GM18873 (cell line): ENCODE measurements around the gene FRMD8.

Source experiments
- ATAC-seq: cut with Tn5 transposase; IDR thresholded peaks from one replicate; pipeline ENCODE4 v1.9.1; 2021; ENCODE audit warnings: mild to moderate bottlenecking, moderate library complexity, moderate number of reproducible peaks; ENCODE audit not compliant: unreplicated experiment, low FRiP score

Gene FRMD8

GRCh38 chr11:65375012-65375411 lies 11.4 kb upstream of the FRMD8 start:
- no peak for ATAC-seq

DNA sequence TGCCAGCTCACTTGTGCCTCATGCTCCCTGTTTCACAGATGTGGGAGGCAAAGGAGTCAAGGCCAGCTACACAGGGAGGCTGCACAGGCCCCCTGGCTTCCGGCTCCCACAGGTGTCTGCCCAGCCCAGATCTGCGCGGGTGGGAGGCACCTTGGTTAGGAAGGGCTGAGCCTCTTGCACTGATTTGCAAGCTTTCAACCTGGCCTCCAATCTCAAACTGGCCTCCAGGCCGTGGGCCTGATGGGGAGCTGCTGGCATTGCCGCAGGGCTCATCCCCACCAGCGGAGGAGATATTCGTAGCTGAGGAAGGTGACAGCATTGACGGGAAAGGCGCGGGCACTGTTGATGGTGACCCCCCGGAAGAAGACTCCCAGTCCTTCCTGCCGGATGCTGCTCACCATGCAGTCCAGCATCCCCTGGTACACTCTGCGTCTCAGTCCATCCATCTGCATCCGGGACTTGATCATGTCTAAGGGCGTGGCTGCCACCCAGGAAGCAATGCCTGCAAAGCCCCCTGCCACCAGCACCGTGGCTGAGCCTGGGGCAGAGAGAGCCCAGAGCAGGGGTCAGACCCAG lies 10.2 kb upstream of the FRMD8 start:
- no peak for ATAC-seq

- no peak for ATAC-seq
These were observed 9.4 kb upstream of the FRMD8 start for GRCh38 chr11:65377036-65377435.

- no peak for ATAC-seq
These were observed 8.7 kb upstream of the FRMD8 start for GRCh38 chr11:65377777-65378176.

DNA sequence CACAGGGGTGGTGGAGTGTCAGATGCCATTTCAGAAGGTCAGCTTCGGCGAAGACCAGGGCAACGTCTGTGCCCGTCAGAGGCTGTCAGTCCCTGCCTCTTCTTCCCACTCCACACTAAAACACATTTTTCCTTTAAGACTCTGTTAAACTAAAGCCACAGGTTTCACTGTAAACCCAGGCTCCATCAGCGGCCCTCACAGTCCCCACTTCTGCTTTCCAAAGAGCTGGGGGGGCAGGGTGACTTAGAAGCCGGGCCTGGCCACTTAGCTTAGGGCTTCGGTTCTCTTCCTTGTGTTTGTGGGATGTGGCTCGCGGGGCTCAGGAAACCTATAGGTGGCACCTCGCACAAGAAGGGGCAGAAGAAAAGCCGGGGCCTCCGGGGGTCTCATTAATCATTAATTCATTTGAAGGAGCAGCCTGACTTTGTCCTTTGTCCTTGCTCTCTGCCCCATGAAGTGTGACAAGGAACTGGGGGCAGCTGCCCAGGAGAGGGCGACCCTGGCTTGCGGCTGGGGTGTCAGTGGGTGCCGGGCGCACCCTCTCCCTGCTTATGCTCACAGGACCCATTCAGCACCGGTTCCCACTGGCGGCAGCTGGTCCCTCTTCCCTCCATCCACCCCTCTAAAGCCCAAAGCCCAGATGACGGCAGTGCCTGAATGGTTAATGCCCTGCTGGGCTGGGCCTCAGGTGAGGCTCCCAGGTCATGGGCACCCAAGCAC lies 8.1 kb upstream of the FRMD8 start:
- no peak for ATAC-seq

GRCh38 chr11:65378928-65379638 lies 7.4 kb upstream of the FRMD8 start:
- ATAC-seq, result no peak

DNA sequence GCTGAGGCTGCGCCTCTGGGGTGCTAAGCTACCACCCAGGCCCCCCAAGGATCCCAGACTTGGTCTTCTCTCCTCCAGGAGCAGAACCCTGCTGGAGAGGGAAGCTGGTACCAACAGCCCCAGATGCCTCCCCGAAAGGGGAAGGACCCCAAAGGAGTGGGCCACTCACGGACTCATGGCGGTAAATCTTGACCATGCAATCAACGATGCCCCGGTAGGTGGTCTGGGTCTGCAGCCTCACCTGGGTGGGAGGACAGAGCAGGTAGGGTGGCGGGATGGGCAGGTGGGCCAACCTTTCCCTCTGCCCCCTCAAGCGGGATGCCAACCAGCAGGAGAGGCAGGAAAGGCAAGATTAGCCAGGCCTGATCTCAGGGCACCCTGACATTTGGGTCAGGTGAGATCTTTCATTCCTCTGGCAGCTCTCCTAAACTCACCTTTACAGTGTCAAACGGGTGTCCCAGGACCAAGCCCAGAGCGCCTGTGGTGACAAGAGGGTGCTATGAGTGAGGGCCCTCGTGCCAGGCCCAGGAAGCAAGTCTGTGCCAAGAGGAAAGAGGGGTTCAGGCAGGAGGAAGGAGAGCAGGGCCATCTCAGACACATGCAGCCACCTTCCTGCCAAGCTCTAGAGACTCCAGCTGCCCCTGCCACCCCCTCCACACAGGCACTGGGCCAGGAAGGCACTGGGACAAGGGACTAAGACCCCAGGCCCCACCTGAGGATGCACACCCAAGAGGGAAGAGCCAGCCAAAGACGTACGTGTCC lies 6.6 kb upstream of the FRMD8 start:
- ATAC-seq, result no peak

GRCh38 chr11:65380460-65381119 lies 5.8 kb upstream of the FRMD8 start:
- ATAC-seq, result no peak

DNA sequence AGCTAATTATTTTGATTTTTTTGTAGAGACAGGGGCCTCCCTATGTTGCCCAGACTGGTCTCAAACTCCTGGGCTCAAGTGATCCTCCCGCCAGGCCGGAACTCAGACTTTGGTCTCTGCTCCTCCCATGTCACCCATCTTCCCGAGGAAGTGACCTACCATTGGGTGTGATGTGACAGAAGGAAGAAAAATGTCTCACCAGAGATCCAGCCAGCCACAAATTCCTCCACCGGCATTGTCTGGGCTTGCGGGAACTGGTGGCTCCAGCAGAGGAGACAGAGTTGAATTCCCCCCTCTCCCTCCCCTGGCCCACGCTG lies 4.8 kb upstream of the FRMD8 start:
- ATAC-seq, result no peak

GRCh38 chr11:65382033-65382803 lies 4.2 kb upstream of the FRMD8 start, which contains the start of gene SLC25A45:
Gene SLC25A45 (minus strand): TSS chr11:65382646. CDS start chr11:65381951, 695 bp downstream.
- ATAC-seq, result peak; percentile 66

DNA sequence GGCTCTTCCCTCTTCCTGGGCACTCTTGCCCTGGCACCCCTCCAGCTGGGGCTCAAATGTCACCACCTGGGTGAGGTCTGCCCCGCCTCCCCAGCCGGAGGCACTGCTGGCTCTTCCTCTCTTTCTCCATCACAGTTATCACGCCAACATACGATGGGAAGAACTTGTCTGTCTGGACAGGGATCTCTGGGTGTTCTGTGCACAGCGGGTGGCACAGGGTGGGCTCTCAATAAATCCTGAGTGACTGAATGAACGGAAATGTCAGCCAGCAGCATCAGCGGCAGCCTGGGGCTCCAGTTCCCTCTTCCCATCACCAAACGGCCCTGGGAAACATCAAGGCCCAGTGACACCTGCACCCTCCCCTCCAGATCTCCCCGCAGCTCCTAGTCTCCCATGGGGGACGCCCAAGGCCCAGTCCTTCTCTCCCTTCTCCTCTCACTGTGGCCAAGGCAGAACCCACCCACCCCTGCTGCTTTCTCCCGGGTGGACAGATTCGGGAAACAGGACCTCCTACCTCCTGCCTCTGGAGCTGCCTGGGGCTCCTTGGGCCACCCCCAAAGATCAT lies 3.6 kb upstream of the FRMD8 start:
- no peak for ATAC-seq

DNA sequence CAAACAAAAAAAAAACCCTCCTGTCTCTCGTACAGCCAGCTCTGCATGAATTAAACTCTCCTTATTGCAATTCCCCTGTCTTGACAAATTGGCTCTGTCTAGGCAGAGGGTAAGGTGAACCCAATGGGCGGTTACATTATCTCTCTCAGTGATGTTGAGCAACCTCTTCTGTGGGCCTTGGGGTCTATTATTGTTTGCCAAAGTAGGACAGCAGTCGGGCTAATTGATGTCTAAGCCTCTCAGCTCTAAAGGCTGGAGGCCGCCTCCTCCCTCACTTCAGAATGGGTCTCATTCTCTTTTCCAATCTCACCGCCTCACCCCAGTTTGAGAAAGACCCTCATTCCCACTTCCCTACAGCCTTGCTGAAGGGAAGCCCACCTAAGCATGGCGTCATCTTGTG lies 2.7 kb upstream of the FRMD8 start:
- no peak for ATAC-seq

- ATAC-seq, result no peak
These were observed 2.0 kb upstream of the FRMD8 start for GRCh38 chr11:65384301-65384889.

DNA sequence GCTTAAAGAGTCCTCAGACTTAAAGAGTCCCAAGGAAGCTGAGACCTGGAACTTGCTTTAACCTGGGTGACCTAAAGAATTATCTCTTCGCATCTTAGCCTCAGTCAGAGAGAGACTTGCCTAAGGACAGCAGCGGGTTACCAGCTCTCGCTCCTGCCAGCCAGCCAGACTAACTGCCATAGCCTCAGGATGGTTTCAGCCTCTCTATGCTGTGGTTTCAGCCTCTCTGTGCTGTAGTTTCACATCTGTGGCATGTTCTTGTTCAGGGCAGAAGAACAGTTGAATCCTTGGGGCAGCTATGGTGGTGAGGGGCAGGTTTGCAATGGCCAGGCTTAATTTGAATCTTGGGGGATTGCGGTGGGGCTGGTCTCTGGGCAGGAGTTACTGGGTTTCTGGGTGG lies 2.3 kb downstream of the FRMD8 start:
- no peak for ATAC-seq

DNA sequence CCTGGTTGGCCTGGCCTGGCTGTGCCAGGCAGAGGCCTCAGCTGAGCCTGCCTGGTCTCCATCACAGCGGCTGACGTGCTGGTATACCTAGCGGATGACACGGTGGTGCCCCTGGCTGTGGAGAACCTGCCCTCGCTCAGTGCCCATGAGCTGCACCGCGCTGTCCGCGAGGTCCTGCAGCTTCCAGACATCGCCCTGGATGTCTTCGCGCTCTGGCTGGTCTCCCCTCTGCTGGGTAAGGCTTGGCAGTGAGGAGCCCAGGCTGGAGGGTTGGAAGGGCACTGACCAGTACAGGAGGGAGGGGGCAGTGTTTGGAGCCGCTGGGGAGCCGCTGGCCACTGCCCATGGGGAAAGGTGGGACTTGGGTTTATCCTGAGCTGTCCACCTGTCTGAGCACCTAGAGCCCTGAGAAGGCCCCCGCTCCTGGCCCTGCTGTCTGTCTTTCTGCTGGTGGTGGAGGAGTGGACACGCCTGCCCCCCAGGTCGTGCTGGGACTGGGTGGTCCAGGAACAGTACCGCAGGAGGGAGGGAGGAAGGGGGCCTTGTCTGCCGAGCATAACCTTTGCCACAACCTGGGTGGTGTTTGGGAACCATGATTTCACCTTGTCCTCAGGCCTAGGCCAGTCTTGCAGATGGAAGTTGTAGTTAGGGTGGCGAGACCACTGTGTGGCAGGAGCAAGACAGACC lies 3.0 kb downstream of the FRMD8 start:
- no peak for ATAC-seq

GRCh38 chr11:65390099-65390941 lies 3.9 kb downstream of the FRMD8 start:
- ATAC-seq, result no peak

GRCh38 chr11:65390996-65391395 lies 4.6 kb downstream of the FRMD8 start:
- ATAC-seq, result no peak
